ENCODE data around the gene FAM3D. TPM values are rescaled to one million over a fixed set of nuclear protein-coding genes. Genes with fewer than 3 reads are reported as not detected.
"Not testable (repeated sequence)": the region's sequence is repeated elsewhere in the genome, so short reads cannot be mapped to it uniquely, and the experiment has no call there.

Gene FAM3D, protein sequence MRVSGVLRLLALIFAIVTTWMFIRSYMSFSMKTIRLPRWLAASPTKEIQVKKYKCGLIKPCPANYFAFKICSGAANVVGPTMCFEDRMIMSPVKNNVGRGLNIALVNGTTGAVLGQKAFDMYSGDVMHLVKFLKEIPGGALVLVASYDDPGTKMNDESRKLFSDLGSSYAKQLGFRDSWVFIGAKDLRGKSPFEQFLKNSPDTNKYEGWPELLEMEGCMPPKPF
- total RNA-seq (ENCODE audit: insufficient read depth, low replicate concordance): not detected

DNA sequence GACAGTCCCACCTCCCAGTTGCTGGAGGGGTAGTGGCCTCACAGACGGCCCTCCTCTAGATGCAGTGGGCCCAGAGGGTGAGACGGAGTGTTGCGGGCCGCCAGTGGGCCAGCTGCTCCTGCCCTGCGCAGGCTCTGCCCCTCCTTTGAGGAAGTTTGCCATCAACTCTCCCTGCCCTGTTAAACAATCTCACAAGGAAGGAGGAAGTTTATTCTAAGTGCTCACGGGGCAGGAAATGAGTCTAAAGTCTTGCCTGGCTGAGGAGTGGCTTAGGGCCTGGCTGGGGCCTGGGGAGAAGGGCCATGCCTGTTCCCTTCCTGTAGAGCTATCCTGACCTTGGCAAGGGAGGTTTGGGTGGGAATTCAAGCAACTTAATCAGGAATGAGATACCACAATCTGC is at the start of gene FAM3D:
FAM3D (minus strand) TSS at position 92 of the 400 bp plus-strand sequence. CDS start 11,211 bp downstream, outside the sequence.
- peak; percentile 18 for DNase-seq (ENCODE audit: low spot score)

DNA sequence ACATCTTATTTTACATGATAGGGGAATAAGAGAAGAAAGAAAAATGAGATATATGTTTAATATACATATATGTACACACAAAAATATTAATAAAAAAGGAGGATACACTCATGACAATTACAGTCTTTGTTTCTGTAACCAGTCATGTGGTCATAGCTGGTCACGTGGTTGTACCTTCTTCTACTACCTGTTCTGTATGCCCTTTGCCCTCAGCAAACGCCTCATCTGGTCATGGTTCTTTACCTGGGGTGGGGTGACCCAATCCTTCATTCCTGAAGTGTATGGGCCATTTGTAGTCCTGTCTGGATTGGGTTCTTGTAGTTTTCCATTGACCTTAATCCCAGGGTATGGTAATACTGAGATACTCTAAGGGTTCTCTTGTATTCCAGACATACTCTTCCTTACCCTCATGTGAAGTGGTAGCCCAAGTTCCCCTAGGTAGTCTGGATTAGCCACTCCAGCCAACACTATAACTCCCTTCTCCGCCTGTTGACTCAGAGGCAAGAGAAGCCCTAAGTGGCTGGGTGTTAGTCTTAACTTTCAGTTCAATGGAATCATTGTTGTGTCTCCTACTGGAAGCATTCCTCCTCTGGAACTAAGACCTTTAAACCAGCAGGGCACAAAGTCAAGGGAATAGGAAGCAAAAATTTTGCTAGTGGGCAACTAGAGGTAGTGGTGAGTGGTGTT is 47.3 kb upstream of the FAM3D start:
- DNase-seq (ENCODE audit: low spot score): no peak

DNA sequence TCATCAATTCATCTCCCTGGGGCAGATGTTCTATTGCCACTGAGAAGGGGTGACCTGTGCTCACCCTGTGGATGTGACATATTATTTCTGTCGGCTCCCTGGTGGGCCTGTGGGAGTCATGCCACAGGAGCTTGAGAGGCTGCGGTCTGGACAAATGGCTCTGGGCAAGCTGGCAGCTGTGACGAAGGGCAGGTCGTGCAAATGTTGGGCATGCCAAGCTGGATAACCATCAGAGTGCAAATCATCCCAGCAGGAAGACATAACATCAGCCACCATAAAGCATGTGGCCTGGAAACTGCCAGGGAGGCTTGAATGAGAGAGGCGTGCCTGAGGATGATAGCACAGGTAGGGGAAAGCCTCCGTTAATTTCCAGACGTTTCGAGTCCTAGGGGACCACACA is 45.3 kb upstream of the FAM3D start:
- no peak for DNase-seq (ENCODE audit: low spot score)

DNA sequence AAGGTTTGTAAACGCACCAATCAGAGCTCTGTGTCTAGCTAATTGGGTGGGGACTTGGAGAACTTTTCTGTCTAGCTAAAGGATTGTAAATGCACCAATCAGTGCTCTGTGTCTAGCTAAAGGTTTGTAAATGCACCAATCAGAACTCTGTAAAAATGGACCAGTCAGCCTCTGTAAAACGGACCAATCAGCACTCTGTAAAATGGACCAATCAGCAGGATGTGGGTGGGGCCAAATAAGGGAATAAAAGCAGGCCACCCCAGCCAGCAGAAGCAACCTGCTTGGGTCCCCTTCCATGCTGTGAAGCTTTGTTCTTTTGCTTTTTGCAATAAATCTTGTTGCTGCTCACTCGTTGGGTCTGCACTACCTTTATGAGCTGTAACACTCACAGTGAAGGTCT is 42.4 kb upstream of the FAM3D start:
- DNase-seq (ENCODE audit: low spot score): not testable (repeated sequence)

DNA sequence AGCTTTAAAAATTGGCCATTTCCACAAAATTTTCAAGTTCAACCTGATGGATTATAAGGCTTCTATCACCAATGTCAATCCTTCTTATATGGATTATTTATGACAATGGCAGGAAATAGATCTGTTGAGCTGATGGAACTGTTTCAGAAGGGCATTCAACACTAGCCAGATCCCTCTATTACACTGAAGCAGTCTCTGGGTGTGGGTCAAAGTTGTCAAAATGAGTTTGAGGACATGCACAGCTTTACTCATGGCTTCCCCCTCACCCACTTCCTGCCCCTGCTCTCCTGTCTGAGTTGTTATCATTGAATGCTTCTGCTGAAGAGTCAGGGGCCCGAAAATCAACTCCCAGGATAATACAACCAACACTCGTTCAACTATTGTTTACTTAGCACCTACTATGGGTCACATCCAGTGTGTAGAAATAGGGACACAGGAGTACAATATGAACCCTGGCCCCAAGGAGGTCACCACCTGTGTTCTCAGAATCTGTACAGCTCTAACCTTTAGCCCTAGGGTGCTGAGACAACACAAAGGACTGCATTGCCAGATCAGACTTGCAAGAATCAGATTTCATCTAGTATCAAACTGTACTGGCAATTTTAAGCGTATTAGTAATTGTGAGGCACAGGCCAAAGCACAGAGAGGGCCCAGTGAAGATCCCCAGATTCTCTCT is 41.7 kb upstream of the FAM3D start:
- DNase-seq (ENCODE audit: low spot score): no peak

DNA sequence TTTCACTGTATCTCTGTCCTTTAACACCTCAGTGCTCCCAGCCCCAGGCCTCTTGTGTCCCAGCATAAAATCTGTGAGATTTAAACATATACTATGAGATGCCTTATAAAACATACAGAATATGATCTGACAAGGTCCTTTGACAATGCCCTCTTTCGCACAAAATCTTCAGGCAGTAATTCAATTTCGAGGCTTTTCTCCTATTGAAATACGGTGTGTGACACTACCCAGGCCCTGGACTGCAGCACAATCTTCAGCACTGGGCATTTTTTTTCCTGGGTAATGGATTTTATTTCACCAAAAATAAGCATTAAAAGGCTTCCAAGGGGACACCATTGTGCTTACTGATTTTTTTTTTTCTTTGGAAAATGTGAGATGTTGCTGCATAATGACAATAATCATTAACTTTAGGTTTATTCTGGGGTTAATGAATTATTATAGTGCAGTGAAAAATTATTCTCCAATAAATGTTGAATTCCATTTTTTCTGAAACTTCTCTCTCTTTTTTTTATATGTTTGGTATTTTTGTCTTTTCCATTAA is 40.9 kb upstream of the FAM3D start:
- no peak for DNase-seq (ENCODE audit: low spot score)

DNA sequence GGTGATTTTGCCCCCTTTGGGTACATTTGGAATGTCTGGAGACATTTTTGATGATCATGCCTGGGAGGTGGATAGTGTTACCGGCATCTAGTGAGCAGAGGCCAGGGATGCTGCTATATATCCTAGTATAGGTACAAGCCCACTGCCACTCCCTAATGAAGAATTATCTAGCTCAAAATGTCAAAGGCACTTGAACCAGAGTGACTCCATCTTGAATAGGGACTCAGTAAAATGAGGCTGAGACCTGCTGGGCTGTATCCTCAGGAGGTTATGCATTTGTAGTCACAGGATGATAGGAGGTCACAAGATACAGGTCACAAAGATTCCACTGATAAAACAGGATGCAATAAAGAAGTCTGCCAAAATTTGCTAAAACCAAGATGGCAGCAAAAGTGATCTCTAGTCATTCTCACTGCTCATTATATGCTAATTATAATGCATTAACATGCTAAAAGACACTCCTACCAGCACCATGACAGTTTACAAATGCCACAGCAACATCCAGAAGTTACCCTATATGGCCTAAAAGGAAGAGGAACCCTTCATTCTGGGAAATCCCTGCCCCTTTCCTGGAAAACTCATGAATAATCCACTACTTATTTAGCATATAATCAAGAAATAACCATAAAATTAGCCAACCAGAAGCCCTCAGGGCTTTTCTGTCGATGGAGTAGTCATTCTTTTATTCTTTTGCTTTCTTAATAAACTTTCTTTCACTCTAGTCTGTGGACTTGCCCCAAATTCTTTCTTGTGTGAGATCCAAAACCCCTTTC is 40.0 kb upstream of the FAM3D start:
- no peak for DNase-seq (ENCODE audit: low spot score)

DNA sequence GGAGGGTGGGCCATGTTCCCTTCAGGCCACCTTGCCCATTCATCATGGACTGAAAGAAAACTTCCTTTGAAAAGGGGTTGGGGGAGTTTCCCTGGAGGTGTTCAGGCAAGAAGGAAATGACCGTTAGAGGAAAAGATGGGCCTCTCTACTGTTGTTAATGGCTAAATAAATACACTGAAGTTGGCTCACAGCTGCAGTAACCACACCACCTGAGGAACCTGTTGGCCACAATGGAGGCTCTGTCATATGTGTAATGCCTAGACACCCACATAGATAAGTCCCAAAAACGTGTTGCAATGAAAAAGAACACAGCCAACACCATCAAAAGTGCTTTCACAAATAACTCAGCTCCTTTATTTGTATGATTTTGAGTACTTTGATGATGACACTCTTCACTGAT is 38.2 kb upstream of the FAM3D start:
- no peak for DNase-seq (ENCODE audit: low spot score)

DNA sequence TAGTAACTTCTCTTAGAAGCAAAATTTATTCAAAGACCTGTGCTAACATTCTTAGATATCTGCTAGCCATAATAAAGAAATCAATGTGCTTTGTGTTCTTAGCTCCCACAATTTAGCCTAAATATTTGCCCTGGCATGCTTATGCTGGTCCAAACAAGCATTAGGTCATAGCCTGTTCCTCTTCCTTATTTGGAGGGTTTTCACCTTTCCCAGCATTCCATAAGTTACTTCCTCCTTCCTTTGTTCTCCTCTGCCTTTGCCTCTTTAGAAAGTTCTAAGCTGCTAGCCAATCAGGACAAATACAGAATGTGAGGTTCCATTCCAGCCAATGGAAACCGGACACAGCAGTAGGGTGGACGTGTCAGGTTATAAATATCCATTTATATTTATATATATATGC is 37.7 kb upstream of the FAM3D start:
- not testable (repeated sequence) for DNase-seq (ENCODE audit: low spot score)

DNA sequence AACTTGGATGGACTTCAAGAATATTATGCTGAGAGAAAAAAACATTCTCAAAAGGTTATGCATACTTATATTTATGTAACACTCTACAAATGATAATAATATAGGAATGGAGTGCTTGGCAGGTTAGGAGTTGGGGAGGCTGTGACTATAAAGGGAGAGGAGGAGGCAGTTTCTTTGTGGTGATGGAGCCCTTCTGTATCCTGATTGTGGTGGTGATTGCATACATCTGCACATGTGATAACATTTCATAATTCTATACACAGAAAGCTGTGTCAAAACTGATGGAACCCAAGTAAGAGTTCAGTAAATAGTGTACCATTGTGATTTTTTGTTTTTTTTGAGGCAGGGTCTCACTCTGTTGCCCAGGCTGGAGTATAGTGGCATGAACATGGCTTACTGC is 31.7 kb upstream of the FAM3D start:
- no peak for DNase-seq (ENCODE audit: low spot score)

DNA sequence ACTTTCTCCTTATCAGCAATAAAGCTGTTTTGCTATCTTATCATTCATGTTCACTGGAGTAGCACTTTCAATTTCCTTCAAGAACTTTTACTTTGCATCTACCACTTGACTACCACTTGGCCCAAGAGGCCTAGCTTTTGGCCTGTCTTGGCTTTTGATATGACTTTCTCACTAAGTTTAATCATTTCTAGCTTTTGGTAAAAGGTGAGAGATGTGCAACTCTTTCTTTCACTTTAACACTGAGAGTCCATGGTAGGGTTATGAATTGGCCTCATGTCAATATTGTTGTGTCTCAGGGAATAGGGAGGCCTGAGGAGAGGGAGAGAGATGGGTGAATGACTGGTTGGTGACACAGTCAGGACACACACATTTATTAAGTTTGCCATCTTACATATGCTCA is 31.0 kb upstream of the FAM3D start:
- DNase-seq (ENCODE audit: low spot score): no peak

DNA sequence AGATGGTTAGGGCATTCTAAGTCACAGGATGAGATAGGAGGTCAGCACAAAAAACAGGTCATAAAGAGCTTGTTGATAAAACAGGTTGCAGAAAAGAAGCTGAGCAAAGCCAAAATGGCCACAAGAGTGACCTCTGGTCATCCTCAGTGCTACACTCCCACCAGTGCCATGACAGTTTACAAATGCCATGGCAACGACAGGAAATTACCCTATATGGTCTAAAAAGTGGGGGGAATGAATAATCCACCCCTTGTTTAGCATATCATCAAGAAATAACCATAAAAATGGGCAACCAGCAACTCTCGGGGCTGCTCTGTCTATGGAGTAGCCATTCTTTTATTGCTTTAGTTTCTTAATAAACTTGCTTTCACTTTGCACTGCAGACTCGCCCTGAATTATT is 30.2 kb upstream of the FAM3D start:
- not testable (repeated sequence) for DNase-seq (ENCODE audit: low spot score)

DNA sequence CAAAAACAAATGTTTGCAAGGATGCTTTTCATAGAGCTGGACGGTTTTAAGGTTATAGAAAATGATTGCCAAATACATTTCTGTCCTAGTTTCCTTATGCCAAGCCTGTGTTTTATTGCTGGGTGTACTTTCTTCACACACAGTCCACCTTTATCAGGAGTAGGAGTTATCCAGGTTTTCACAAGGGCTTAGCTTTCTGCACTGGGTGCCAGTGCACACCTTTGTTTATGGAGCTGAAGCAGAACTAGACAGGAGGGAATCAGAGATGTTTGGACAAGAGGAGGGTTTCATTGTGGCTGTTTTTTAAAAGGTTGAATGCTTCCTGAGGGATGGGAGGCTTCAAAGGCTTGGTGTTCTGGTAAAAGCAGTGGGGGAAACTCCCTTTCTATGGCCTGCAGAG is 29.5 kb upstream of the FAM3D start:
- DNase-seq (ENCODE audit: low spot score): no peak

DNA sequence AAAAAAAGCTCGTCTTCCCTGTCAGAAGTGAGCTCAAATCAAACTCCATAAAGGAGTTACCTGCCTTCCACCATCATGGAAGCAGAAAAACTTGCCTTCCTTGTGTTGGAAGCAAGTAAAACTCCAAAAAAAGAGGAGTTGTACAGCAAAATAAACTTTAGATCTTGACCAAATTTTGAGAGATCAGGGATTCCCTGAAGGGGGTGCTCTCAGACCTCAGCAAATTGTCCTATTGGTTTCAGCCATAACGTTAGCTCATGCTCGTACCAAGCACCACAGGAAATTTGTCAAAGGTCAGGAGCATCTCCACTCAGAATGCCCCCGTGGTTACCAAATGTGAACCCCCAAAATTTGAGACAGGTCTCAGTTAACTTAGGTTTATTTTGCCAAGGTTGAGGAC is 28.7 kb upstream of the FAM3D start:
- DNase-seq (ENCODE audit: low spot score): not testable (repeated sequence)

DNA sequence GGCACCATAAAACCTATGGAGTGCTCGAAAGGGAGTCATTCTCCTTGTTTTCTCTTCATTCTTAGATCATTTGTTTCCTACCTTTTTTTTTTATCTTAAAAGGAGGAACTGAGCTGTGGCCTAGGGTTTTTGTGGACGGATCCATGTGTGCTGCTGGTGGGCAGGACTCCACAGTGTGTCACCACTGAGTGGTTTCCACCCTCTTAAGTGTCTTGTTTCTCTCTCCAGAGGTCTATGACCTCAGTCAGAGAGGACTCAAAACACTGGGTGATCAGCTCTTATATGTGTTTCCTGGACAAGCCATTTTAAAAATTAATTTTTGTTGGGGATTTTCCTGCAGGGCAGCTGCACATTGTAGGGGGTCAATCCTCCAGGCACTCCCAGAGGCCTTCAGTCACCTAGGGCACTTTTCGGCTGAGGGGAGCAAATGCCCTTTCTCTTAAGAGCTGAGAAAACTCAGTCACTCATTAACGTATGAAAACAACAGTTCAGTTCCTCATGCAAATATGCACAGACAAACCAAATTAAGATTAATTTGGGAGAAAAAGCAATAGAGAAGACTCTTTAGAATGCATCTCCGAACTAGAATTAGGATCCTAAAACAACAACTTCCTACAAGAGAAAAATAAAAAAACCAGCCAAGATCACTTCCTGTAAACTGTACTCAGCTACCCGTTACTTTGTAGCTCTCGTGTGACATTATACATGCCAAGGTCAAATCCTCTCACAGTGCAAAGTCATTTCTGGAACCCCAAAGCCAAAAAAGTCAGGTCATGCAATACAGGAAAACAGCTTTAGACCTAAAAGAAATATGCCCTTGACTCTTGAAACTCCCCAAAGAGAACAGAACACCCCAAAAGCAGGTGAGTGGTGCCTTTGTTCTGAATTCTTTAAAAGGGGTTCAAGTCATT is 27.6 kb upstream of the FAM3D start:
- no peak for DNase-seq (ENCODE audit: low spot score)

DNA sequence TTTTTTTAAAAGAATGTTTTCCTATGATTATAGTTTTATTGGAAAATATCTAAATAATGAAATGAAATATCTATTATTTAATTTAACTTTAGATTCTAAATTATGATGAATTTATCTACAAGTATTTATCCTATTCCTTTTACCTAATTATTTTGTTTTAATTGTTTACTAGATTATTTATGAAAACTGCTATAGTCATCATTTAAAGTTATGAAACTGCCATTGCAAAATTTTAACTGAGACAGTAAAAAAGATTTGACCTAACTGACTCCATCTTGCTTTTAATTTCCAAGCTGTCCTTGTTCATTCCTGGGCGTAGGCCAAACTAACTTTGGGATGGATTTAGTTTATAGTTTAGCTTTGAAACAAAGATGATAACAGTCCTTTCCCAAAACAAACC is 25.9 kb upstream of the FAM3D start:
- no peak for DNase-seq (ENCODE audit: low spot score)

DNA sequence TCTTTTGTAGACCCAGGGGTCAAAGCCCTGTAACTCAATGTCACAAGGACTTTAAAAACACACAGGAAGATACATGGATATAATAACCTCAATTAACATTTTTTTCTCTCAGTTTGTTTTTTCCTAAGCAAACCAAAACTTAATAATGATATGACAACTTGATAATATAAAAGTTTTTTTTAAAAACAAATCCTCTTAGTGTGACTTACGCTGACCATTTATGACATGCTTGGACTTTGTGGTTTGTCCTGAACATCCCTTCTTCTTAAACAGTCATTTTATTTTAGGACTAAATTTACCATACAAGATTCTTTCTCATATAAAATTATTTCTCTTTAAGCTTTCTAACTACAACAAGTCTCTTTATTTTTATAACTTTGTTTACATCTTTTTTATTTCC is 25.4 kb upstream of the FAM3D start:
- no peak for DNase-seq (ENCODE audit: low spot score)

DNA sequence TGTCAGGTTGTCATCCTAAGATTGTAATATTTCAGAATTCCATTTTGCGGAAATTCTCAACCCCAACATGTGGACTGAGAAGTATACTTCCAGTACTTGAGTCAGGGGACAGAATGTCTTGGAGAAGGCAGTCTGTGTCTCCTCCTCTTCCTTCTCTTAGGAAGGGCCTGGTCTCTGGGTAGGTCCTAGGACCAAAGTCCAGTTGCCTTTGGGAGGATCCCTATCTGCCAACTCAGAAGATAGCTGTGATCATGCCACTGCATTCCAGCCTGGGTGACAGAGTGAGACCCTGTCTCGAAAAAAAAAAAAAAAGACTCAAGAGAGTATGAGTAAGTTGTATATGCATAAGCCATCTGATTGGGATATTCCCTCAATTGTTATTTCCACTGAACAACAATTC is 23.9 kb upstream of the FAM3D start:
- no peak for DNase-seq (ENCODE audit: low spot score)

DNA sequence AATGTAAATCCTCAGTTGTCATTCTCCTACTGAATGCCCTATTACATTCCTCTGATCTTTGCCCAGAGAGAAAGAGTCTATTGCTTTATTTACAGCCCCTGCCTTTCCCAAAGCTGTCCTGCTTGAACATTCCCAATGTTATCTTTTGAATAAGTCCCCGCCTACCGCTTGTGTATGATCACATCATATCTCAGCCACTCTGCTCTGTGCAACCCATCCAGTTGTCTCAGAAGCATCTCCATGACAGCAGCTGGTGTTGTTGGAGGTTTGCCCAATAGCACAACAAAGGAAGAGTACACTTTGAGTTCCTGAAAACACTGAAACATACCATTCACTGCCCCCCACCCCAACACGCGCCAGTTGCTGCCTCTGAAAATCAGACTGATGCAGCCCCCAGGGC is 22.0 kb upstream of the FAM3D start:
- DNase-seq (ENCODE audit: low spot score): no peak

DNA sequence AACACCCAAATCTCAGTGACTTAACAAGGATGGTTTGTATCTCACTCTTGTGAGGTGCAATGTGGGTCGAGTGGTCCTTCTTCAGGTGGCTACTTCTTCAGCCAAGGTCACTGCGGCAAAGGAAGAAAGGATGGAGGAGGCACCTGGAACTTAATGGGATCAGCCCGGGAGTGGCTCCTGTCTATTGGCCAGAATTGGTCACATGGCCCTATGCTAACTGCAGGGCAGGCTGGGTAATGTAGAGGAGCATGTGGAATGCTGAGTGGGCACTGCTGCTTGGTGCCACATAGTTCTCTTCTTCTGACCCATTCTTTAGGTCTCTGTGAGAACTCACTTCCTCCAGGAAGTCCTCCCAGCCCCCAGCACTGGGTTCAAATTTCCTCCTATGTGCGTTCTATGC is 20.3 kb upstream of the FAM3D start:
- no peak for DNase-seq (ENCODE audit: low spot score)

DNA sequence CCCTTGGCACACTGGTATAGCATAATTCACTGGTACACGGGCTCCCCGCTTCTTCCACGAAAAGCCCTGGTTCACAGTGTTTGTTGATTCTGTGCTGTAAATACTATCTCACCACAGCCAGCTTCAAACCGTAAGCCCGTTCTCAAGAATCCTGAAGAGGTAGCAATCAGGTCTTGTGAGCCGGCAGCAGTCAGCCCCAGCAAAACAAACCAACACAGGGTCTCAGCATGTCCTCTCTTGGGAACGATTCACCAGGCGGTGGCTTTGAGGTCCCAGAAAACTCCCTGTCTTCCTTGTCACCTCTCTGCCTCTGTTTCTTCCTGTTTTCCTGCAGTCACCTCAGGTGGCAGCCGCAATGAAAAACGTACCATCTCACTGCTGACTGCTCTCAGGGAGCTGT is 19.1 kb upstream of the FAM3D start:
- no peak for DNase-seq (ENCODE audit: low spot score)
